GM21367 (cell line): Measurements from ENCODE around the gene ACKR1.

ENCODE experiments used
- ATAC-seq: cut with Tn5 transposase; IDR thresholded peaks from one replicate; pipeline ENCODE4 v1.9.1; 2021; ENCODE audit not compliant: unreplicated experiment

Gene ACKR1

GRCh38 chr1:159218649-159219636 is 14.3 kb downstream of the ACKR1 start:
- ATAC-seq: no peak

- no peak for ATAC-seq
Measured at GRCh38 chr1:159222075-159222865, 17.6 kb downstream of the ACKR1 start.

GRCh38 chr1:159223004-159223403 is 18.3 kb downstream of the ACKR1 start:
- no peak for ATAC-seq

- no peak for ATAC-seq
Measured at GRCh38 chr1:159228554-159228953, 23.9 kb downstream of the ACKR1 start.

GRCh38 chr1:159229260-159229885 is 24.7 kb downstream of the ACKR1 start:
- ATAC-seq: no peak

GRCh38 chr1:159229896-159230295 is 25.2 kb downstream of the ACKR1 start:
- no peak for ATAC-seq

- peak; percentile 98 for ATAC-seq
Measured at GRCh38 chr1:159239551-159240220, 35.0 kb downstream of the ACKR1 start.

GRCh38 chr1:159247266-159247665 is 42.6 kb downstream of the ACKR1 start:
- ATAC-seq: no peak

- ATAC-seq: no peak
Measured at GRCh38 chr1:159248311-159248710, 43.6 kb downstream of the ACKR1 start.

- no peak for ATAC-seq
Measured at GRCh38 chr1:159250638-159251216, 46.1 kb downstream of the ACKR1 start.
